ENCODE measurements around the gene TMEM232.
A peak's percentile ranks its signal among the peaks of the same experiment; 100 is the strongest.

The TMEM232 gene

DNA sequence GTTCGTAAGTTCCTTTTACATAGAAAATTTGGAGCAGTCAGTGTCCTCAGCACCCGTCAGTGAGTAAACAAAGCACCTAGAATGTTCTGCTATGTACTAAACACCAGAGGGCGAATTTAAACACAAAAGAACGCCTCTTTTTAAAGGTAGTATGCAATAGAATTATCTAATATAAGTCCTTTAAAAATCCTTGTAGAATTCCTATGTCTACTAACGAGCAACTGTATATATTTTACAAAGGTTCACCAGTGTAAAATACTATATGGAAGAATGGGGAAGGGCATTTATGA lies 499 bp upstream of the TMEM232 start:
- no peak for DNase-seq
- H3K27ac ChIP-seq, result no peak overlapping the region
- no peaks in the 10 kb centered on the region for H3K9me3 ChIP-seq
- H3K4me3 ChIP-seq, result peak overlapping the region; percentile 34 to 47
- no peaks in the 10 kb centered on the region for H3K27me3 ChIP-seq
- intact Hi-C loops (cut with DNase I; ENCODE audit: low total_unique reads), result no loop called here
- peaks cover 0 to 10% (median 2%) of the 10 kb centered on the region in 4 donors for H3K4me1 ChIP-seq
- TF ChIP-seq, protein P1, sequence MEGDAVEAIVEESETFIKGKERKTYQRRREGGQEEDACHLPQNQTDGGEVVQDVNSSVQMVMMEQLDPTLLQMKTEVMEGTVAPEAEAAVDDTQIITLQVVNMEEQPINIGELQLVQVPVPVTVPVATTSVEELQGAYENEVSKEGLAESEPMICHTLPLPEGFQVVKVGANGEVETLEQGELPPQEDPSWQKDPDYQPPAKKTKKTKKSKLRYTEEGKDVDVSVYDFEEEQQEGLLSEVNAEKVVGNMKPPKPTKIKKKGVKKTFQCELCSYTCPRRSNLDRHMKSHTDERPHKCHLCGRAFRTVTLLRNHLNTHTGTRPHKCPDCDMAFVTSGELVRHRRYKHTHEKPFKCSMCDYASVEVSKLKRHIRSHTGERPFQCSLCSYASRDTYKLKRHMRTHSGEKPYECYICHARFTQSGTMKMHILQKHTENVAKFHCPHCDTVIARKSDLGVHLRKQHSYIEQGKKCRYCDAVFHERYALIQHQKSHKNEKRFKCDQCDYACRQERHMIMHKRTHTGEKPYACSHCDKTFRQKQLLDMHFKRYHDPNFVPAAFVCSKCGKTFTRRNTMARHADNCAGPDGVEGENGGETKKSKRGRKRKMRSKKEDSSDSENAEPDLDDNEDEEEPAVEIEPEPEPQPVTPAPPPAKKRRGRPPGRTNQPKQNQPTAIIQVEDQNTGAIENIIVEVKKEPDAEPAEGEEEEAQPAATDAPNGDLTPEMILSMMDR (IDR thresholded peaks at IDR 0.05), result no peak
- H3K36me3 ChIP-seq, result no peaks in the 10 kb centered on the region

DNA sequence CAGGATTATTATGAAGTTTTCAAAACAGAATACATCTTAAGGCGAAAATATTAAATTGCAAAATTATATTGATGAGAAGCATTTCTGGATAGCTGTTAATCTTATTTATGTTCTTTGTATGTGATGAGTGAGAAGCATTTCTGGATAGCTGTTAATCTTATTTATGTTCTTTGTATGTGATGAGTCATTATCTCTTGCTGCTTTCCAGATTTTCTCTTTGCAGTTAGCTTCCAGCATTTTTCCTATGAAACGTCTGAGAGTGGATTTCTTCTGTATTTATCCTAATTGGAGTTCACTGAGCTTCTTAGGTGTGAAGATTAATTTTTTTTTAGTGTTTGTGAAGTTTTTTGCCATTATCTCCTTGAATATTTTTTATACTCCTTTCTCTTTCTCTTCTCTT lies 8.2 kb downstream of the TMEM232 start:
- DNase-seq, result no peak
- Histone ChIP-seq H3K4me3 (no peak overlapping the region), H3K27me3 (no peaks in the 10 kb centered on the region), H3K4me1 (no peaks in the 10 kb centered on the region), H3K36me3 (no peaks in the 10 kb centered on the region), H3K9me3 (no peaks in the 10 kb centered on the region), H3K27ac (no peak overlapping the region)
- TF ChIP-seq, protein P1 (IDR thresholded peaks at IDR 0.05), result no peak
- intact Hi-C loops (cut with DNase I; ENCODE audit: low total_unique reads), result no loop called here

DNA sequence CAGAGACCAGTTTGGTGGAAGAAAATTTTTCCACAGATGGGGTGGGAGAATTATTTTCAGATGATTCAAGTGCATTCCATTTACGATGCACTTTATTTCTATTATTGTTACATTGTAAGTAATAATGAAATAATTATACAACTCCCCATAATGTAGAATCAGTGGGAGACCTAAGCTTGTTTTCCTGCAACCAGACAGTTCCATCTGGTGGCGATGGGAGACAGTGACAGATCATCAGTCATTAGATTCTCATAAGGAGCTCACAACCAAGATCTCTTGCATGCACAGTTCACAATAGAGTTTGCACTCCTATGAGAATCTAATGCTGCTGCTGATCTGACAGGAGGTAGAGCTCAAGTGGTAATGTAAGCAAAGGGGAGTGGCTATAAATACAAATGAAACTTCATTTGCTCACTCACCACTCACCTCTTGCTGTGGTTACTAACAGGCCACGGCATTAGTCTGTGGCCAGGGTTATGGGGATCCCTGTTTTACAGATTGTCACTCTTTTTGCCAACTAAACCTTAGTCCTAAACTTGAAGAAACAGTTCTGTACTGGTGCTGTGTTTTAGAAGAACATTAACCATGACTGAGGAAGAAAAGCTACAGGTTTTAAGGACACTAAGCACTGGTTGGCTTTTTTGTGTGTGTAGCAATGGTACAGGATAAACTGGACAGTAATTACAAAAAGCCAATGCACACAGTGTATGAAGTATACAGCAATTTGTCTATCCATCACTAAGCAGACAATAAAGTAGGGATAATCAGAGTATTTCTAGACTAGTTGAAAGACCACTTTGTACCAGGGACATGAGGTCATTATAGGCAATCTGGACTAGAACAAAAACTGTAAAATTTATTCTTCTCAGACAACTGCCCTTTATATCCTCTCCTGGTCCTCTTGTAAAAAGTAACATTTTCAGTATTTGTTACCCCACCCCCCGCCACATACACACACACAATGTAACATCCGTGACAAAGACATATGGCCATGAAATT lies 9.9 kb downstream of the TMEM232 start:
- DNase-seq, result no peak
- Histone ChIP-seq H3K9me3 (no peaks in the 10 kb centered on the region), H3K27ac (no peak overlapping the region), H3K4me1 (no peaks in the 10 kb centered on the region), H3K4me3 (no peak overlapping the region), H3K36me3 (no peaks in the 10 kb centered on the region), H3K27me3 (no peaks in the 10 kb centered on the region)
- TF ChIP-seq, protein P1 (IDR thresholded peaks at IDR 0.05), result peak; percentile 5 to 14
- intact Hi-C loops (cut with DNase I; ENCODE audit: low total_unique reads), result no loop called here

DNA sequence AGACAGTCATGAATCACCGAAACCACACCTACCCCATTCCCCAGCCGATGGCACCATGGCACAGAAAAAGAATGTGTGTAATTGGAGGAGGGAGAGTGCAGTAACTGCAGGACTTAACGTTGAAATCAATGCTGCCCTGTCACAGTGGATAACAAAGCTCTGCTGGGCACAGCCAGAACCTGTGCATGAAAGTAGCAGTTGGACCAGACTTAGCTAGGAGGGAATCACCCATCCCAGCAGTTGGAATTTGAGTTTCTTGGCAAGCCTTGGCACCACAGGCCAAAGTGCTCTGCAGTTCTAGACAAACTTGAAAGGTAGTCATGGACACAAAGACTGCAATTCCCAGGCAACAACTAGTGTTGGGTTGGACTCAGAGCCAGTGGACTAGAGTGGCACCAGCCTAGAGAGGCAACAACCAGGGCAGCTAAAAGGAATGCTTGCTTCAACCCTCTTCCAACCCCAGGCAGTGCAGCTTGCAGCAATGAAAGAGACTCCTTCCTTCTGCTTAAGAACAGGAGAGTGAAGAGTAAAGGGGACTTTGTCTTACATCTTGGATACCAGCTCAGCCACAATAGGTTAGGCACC lies 19.1 kb downstream of the TMEM232 start:
- intact Hi-C loops (cut with DNase I; ENCODE audit: low total_unique reads), result no loop called here
- no peaks in the 10 kb centered on the region for H3K36me3 ChIP-seq

DNA sequence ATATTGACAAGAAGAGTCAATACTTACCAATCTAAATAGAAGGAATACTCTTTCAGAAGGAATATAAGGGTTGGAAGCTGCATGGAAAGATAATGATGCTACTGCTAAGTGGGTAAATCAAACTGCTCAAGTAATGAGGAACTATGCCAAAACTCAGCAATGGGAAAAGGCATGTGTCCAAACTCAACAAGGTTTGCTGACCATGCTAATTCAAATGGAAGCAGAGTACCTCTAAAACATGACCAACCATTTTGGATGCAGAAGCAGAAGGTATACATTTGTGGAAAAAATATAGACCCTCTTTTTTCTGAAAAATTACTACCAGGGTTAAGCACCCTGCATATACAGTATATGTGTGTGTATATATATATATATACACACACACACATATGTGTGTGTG lies 21.1 kb downstream of the TMEM232 start:
- TF ChIP-seq, protein P1 (IDR thresholded peaks at IDR 0.05), result no peak
- intact Hi-C loops (cut with DNase I; ENCODE audit: low total_unique reads), result no loop called here
- no peak overlapping the region for H3K4me3 ChIP-seq

More for the DNA sequence above, 19.1 kb downstream of the TMEM232 start:
- H3K27ac ChIP-seq, result no peak overlapping the region
- DNase-seq, result no peak
- H3K9me3 ChIP-seq, result no peaks in the 10 kb centered on the region
- TF ChIP-seq, protein P1 (IDR thresholded peaks at IDR 0.05), result no peak
- H3K4me1 ChIP-seq, result peaks cover 0 to 24% (median 10%) of the 10 kb centered on the region in 4 donors
- H3K27me3 ChIP-seq, result no peaks in the 10 kb centered on the region
- no peak overlapping the region for H3K4me3 ChIP-seq

More for the DNA sequence above, 21.1 kb downstream of the TMEM232 start:
- Histone ChIP-seq H3K27ac (no peak overlapping the region), H3K36me3 (no peaks in the 10 kb centered on the region), H3K27me3 (no peaks in the 10 kb centered on the region), H3K4me1 (peaks cover 0 to 29% (median 11%) of the 10 kb centered on the region in 4 donors), H3K9me3 (no peaks in the 10 kb centered on the region)
- no peak for DNase-seq
